ENCODE results near the gene MEX3B. TPM values are rescaled to one million over a fixed set of nuclear protein-coding genes. Genes with fewer than 3 reads are reported as not detected.
A peak's percentile ranks its signal among the peaks of the same experiment; 100 is the strongest.

The MEX3B gene
- polyA plus RNA-seq, 1 of the 3 experiments (the other 2 are of a cell fraction), result 9.3 TPM

DNA sequence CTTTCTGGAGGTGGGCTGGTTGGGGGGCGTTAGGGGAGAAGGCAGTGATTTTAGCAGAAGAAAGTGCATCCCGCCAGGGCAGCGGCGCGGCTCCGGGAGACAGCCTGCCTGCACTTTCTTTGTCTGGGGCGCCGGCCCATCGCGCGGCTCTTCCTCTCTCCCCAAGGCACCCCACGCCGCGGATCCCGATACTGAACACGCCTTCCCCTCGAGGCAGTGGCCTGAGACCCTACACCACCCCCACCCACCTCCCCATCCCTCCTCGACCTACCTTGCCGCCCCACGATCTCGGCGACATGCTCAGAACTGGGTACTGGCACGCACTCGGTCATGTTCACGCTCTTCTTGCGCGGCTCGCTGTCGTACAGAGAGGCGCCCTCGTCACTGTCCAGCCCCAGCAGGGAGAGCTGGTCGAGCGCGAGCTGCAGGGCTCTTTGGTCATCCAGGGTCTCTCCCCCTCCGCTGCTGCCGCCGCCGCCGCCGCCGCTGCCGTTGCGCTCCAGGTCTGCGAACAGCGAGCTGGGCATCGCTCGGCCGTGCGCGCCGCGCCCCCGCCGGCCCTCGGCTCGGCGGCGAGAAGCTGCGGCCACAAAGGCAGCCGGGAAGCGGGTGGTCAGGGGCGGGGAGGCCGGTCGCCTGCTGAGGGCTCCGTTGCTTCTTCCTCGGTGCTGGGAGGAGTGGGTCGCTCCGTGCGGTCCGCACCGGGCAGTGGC, 483 bp downstream of the MEX3B start:
- no peaks in the 10 kb centered on the region for H3K27me3 ChIP-seq (ENCODE audit: insufficient read depth)
- peak overlapping the region; percentile 92 for H3K4me2 ChIP-seq
- H3K4me3 ChIP-seq (ENCODE audit: low read depth in 2 of 2, low read length in 1 of 2), result peak overlapping the region; percentile 94 to 95
- peak overlapping the region; percentile 88 to 96 for H3K27ac ChIP-seq (ENCODE audit: low read depth in 2 of 2, low read length in 1 of 2)
- H3K79me2 ChIP-seq (ENCODE audit: insufficient read depth), result peaks cover 43% of the 10 kb centered on the region
- peaks cover 6 to 31% of the 10 kb centered on the region in 2 experiments; a peak in 2 of 4 replicates for H3K4me1 ChIP-seq (ENCODE audit: control insufficient read depth in 1 of 2, insufficient read depth in 2 of 2, low read depth in 1 of 2, low read length in 1 of 2)
- TF ChIP-seq TCF12 (IDR thresholded peaks at IDR 0.05) (0 out of 2 replicates have a peak, but pooled peaks have one; percentile 2), SMC3 (IDR thresholded peaks at IDR 0.05; ENCODE audit: low read depth, low read length) (no peak), TAF1 (IDR thresholded peaks at IDR 0.05; ENCODE audit: borderline replicate concordance, low read depth, low read length) (peak; percentile 2; the same call in 1 of the 2 replicates)
- TF ChIP-seq, protein P1, sequence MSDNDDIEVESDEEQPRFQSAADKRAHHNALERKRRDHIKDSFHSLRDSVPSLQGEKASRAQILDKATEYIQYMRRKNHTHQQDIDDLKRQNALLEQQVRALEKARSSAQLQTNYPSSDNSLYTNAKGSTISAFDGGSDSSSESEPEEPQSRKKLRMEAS (IDR thresholded peaks at IDR 0.05; ENCODE audit: low read depth), result peak; percentile 38; the same call in 1 of the 2 replicates
- peaks cover 38% of the 10 kb centered on the region for H4K20me1 ChIP-seq (ENCODE audit: insufficient read depth)
- H3K9me2 ChIP-seq, result no peaks in the 10 kb centered on the region
- POLR2A ChIA-PET, result interaction anchor here (0.6 to 1.7 kb wide), 9 partner anchors 67 to 634 kb away, joined by 3 to 6 read pairs (median 3); partner anchors contain the start of genes EFL1 and SAXO2
- 3% methylated on average over 25 of the region's 71 CpGs for WGBS (ENCODE audit: low lambda C conversion rate)
- peaks cover 30% of the 10 kb centered on the region for H3F3A ChIP-seq (replicated peaks; ENCODE audit: insufficient read depth)
- no peaks in the 10 kb centered on the region for H3K9me3 ChIP-seq
- H3K9ac ChIP-seq, result peak overlapping the region; percentile 94
- CTCF ChIA-PET, result interaction anchor here (0.6 to 4.7 kb wide), 6 partner anchors 60 to 726 kb away, joined by 3 to 29 read pairs (median 4); no protein-coding TSS in a partner anchor
- peak; percentile 45 for DNase-seq
- H2AFZ ChIP-seq (ENCODE audit: low read depth), result 0 out of 2 replicates have a peak overlapping the region, but pooled peaks have one; percentile 66
- H3K36me3 ChIP-seq (replicated peaks in 1 of 2; ENCODE audit: control insufficient read depth in 1 of 2, insufficient read depth in 2 of 2, low read length in 1 of 2), result peaks cover 22 to 25% of the 10 kb centered on the region in 2 experiments

DNA sequence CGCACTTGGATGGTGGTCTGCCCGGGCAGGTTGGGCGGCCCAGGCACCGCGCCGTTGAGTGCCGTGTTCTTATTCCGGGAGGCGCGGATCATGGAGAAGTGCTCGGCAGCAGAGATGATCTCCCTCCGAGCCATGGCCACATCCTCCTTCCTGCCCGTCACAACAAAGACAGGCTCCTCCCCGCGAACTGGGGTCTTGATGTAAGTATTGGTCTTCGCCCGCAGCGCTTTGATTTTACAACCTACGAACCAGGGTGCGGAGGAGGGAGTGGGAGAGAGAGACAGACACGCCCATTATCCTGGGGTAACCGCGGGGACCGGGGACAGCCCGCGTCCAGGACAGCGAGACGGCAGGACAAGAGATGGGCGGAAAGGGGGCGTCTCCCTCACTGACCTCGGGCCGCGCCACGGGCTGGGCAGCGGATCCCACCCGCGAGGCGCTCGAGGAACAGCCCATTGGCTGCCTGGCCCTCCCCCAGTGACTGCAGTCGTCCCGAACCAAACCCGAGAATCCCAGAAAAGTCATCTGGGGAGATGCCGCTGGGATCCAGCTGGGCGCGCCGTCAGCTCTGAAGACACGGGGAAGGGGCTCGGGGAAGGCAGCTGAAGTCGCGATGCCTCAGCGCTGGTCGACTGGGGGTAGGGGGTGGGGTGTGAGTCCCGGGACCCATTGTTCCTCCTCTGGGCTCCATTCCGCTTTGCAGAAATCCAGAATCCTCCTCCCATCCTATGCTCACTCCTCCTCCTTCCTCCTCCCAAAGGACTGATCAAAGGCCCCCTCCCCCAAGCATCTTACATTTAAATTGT, 1.2 kb downstream of the MEX3B start:
- WGBS (ENCODE audit: low lambda C conversion rate), result 8% methylated on average over 12 of the region's 54 CpGs
- H3K27me3 ChIP-seq (ENCODE audit: insufficient read depth), result no peaks in the 10 kb centered on the region
- peak overlapping the region; percentile 88 to 96 for H3K27ac ChIP-seq (ENCODE audit: low read depth in 2 of 2, low read length in 1 of 2)
- ChIA-PET POLR2A (interaction anchor here (0.6 to 1.7 kb wide), 6 partner anchors 129 to 292 kb away, joined by 3 to 6 read pairs (median 3); no protein-coding TSS in a partner anchor), CTCF (interaction anchor here (0.7 to 4.7 kb wide), 7 partner anchors 22 to 634 kb away, joined by 3 to 29 read pairs (median 3); no protein-coding TSS in a partner anchor)
- peak overlapping the region; percentile 66; the same call in 1 of the 2 replicates for H2AFZ ChIP-seq (ENCODE audit: low read depth)
- H3F3A ChIP-seq (replicated peaks; ENCODE audit: insufficient read depth), result peaks cover 30% of the 10 kb centered on the region
- H3K4me1 ChIP-seq (ENCODE audit: control insufficient read depth in 1 of 2, insufficient read depth in 2 of 2, low read depth in 1 of 2, low read length in 1 of 2), result peaks cover 6 to 32% of the 10 kb centered on the region in 2 experiments; a peak in 2 of 4 replicates
- no peaks in the 10 kb centered on the region for H3K9me3 ChIP-seq
- H4K20me1 ChIP-seq (ENCODE audit: insufficient read depth), result peaks cover 39% of the 10 kb centered on the region
- peak; percentile 82 for DNase-seq
- H3K36me3 ChIP-seq (replicated peaks in 1 of 2; ENCODE audit: control insufficient read depth in 1 of 2, insufficient read depth in 2 of 2, low read length in 1 of 2), result peaks cover 22 to 25% of the 10 kb centered on the region in 2 experiments
- peaks cover 43% of the 10 kb centered on the region for H3K79me2 ChIP-seq (ENCODE audit: insufficient read depth)
- H3K9ac ChIP-seq, result peak overlapping the region; percentile 94
- peak overlapping the region; percentile 92 for H3K4me2 ChIP-seq
- H3K4me3 ChIP-seq (ENCODE audit: low read depth in 2 of 2, low read length in 1 of 2), result peak overlapping the region; percentile 94 to 95
- H3K9me2 ChIP-seq, result no peaks in the 10 kb centered on the region
- TF ChIP-seq, protein P1 (IDR thresholded peaks at IDR 0.05; ENCODE audit: low read depth), result peak; percentile 26; the same call in 1 of the 2 replicates
- TF ChIP-seq FOXJ3 (CRISPR knock-in tag; IDR thresholded peaks at IDR 0.05) (no peak), FOSL2 (IDR thresholded peaks at IDR 0.05; ENCODE audit: borderline replicate concordance, low read depth) (no peak), EZH2phosphoT487 (IDR thresholded peaks at IDR 0.05; ENCODE audit: borderline replicate concordance, low read depth) (no peak), RAD21 (IDR thresholded peaks at IDR 0.05; ENCODE audit: low read length) (no peak), SMC3 (IDR thresholded peaks at IDR 0.05; ENCODE audit: low read depth, low read length) (no peak), RFX5 (IDR thresholded peaks at IDR 0.05; ENCODE audit: low read length) (no peak), CHD2 (IDR thresholded peaks at IDR 0.05; ENCODE audit: low read length, partially characterized antibody) (peak; percentile 19), MXI1 (IDR thresholded peaks at IDR 0.05; ENCODE audit: low read depth, low read length) (no peak; the same call in 1 of the 2 replicates), ELF1 (IDR thresholded peaks at IDR 0.05) (no peak), MEF2A (IDR thresholded peaks at IDR 0.05; ENCODE audit: borderline replicate concordance, low read depth) (no peak), GABPA (IDR thresholded peaks at IDR 0.05; ENCODE audit: low read depth) (no peak), YY1 (IDR thresholded peaks at IDR 0.05; ENCODE audit: low read depth) (no peak), RCOR1 (IDR thresholded peaks at IDR 0.05; ENCODE audit: low read length) (no peak)
- TF ChIP-seq, protein P2, sequence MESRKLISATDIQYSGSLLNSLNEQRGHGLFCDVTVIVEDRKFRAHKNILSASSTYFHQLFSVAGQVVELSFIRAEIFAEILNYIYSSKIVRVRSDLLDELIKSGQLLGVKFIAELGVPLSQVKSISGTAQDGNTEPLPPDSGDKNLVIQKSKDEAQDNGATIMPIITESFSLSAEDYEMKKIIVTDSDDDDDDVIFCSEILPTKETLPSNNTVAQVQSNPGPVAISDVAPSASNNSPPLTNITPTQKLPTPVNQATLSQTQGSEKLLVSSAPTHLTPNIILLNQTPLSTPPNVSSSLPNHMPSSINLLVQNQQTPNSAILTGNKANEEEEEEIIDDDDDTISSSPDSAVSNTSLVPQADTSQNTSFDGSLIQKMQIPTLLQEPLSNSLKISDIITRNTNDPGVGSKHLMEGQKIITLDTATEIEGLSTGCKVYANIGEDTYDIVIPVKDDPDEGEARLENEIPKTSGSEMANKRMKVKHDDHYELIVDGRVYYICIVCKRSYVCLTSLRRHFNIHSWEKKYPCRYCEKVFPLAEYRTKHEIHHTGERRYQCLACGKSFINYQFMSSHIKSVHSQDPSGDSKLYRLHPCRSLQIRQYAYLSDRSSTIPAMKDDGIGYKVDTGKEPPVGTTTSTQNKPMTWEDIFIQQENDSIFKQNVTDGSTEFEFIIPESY (IDR thresholded peaks at IDR 0.05; ENCODE audit: borderline replicate concordance, low read depth), result no peak
- TF ChIP-seq, protein P3, sequence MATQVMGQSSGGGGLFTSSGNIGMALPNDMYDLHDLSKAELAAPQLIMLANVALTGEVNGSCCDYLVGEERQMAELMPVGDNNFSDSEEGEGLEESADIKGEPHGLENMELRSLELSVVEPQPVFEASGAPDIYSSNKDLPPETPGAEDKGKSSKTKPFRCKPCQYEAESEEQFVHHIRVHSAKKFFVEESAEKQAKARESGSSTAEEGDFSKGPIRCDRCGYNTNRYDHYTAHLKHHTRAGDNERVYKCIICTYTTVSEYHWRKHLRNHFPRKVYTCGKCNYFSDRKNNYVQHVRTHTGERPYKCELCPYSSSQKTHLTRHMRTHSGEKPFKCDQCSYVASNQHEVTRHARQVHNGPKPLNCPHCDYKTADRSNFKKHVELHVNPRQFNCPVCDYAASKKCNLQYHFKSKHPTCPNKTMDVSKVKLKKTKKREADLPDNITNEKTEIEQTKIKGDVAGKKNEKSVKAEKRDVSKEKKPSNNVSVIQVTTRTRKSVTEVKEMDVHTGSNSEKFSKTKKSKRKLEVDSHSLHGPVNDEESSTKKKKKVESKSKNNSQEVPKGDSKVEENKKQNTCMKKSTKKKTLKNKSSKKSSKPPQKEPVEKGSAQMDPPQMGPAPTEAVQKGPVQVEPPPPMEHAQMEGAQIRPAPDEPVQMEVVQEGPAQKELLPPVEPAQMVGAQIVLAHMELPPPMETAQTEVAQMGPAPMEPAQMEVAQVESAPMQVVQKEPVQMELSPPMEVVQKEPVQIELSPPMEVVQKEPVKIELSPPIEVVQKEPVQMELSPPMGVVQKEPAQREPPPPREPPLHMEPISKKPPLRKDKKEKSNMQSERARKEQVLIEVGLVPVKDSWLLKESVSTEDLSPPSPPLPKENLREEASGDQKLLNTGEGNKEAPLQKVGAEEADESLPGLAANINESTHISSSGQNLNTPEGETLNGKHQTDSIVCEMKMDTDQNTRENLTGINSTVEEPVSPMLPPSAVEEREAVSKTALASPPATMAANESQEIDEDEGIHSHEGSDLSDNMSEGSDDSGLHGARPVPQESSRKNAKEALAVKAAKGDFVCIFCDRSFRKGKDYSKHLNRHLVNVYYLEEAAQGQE (IDR thresholded peaks at IDR 0.05; ENCODE audit: low read depth, low read length), result no peak
